GM19452 (cell line): ENCODE results near the gene OR51E1.
A peak's percentile ranks its signal among the peaks of the same experiment; 100 is the strongest.

ENCODE experiments used
- ATAC-seq: cut with Tn5 transposase; IDR thresholded peaks from one replicate; pipeline ENCODE4 v1.9.1; 2021; ENCODE audit not compliant: unreplicated experiment

OR51E1 gene

DNA sequence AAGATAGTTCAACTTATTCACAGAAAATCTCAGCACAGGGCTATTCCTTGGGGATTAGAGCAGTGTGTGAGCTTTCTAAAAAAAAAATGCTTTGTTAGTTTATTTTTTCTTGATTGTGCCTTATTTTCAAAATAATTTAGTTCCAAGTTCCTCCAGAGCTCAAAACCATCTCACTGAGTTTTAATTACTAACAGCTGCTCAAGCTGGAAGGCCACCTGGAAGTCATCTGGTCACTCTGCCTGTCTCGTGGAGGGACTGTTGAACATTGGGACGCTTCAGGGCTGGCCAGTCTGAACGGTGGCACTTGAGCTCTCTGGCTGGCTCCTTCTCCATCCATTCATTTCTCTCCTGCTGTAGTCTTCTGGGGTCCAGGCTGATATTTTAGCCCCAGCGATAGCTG lies 4.0 kb downstream of the OR51E1 start:
- ATAC-seq = no peak

DNA sequence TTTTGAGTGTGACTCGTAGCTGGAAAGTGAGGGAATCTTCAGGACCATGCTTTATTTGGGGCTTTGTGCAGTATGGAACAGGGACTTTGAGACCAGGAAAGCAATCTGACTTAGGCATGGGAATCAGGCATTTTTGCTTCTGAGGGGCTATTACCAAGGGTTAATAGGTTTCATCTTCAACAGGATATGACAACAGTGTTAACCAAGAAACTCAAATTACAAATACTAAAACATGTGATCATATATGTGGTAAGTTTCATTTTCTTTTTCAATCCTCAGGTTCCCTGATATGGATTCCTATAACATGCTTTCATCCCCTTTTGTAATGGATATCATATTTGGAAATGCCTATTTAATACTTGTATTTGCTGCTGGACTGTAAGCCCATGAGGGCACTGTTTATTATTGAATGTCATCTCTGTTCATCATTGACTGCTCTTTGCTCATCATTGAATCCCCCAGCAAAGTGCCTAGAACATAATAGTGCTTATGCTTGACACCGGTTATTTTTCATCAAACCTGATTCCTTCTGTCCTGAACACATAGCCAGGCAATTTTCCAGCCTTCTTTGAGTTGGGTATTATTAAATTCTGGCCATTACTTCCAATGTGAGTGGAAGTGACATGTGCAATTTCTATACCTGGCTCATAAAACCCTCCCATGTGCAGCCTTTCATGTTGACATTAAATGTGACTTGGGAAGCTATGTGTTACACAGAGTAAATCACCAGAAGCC lies 11.0 kb downstream of the OR51E1 start:
- ATAC-seq = peak; percentile 71

DNA sequence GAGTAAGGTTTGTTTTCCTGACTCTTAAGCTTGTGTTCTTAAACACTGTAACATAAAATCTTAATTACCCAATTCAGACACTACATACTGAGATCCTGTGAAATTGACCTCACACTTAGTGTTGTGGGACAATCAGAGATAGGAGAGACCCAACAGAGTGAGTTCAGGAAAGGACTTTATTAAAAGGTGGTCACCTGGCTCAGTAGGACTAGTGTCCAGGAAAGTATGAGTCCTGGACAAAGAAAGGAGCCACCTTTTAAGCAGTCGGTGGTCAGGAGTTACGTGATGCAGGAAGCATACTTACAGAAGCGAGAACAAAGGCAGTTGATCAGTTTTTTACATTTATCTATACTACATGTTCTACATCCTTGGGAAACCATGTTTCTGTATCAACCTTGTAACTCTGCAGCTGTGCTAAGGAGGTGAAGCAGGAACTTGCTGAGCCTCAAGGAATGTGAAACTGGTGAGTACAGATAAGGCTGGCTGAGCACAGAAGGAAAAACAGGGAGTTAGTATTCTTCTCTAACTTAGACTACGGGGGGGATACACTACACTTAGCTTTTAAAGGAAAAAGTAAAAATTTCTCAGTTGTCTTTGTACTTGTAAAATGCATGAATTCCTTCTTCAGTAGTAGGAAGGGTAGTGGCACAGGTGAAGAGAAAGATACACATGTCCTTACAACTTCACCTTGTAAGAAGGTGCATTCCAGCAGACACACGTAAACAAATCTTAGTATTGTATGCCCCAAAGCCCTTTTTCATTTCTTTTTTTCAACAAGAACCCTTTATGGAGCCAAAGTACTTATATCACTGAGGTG lies 15.1 kb downstream of the OR51E1 start:
- ATAC-seq = no peak

DNA sequence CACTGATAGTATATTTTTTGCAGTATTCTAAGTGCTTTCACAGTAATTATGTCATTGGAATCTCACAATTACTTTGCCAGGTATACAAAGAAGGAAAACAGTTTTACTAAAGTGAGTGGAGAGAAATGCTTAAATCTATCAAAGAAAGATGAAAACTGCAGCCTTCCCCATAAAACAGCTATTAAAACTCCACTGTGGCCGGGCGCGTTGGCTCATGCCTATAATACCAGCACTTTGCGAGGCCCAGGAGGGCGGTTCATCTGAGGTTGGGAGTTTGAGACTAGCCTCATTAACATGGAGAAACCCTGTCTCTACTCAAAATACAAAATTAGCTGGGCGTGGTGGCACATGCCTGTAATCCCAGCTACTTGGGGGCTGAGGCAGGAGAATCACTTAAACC lies 19.1 kb downstream of the OR51E1 start:
- no peak for ATAC-seq

DNA sequence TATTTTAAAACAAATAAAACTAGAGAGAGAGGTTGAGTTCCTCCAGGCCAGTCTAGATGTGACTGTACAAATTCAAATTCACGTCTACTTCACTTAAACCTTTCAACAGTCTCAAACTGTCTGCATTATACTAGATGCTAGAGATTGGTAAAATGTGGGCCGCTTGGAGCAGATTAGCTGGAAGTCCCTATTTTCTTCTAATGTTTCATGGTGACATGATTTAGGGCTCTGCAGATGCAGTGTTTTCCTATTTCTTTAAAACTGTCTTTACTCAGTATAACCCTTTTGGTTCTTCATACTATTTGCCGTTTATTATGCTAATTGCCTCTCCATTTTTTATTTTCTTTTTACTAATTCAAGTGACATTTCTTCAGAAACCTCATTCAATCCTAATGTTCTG lies 20.4 kb downstream of the OR51E1 start:
- no peak for ATAC-seq

DNA sequence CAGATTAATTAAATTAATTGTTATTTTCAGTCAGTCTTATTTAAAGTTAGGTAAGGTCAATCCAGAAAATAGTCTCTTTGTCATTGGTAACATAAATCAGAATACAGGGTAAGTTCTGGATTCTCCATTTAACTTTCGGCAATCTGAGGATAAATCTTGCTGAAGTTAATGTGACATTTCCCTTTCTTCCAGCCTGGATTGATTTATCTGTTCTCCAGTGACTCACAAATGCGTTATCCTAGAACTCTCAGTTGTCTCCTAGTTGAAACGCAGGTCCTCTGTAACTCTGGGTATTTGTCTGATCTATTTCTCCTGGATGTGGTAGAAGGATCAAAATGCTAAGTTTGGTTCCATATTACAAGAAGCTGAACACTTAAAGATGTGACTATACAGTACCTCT lies 21.0 kb downstream of the OR51E1 start:
- ATAC-seq = no peak

DNA sequence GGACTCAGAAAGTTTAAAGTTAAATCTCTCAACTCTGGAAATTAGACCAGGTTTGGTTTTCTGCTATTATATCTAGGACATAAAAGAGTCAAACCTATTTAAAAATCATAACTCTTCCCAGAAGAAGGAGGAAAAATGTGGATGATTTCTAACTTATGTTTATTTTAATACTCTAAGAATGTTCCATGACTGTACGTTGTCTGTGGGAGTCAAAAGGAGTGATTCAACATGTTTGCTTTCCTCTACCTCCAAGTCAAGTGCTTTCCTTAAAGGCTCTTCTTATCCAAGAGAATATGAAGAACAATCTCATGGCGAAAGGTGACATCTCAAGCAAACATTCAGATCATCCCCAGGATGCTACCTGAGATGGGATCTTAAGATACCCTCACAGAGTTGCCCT lies 21.6 kb downstream of the OR51E1 start:
- no peak for ATAC-seq

DNA sequence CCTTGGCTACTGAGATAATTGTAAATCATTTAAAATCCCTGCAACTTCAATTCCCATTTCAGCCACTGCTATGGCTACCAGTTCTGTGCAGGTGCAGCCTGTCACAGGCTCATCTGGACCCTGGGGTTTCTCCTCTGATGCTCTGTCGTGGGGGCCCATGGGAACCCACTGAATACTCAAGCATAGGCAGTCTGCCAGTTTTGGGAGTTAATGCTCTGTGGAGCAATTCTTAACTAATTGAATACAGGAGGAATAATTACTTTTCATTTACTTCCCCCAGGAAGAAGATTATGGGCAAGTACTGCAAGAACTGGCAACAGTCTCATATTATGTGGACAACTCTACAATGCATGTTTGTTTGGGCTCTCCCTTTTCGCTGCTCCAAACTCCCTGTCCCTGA lies 28.0 kb downstream of the OR51E1 start:
- no peak for ATAC-seq

DNA sequence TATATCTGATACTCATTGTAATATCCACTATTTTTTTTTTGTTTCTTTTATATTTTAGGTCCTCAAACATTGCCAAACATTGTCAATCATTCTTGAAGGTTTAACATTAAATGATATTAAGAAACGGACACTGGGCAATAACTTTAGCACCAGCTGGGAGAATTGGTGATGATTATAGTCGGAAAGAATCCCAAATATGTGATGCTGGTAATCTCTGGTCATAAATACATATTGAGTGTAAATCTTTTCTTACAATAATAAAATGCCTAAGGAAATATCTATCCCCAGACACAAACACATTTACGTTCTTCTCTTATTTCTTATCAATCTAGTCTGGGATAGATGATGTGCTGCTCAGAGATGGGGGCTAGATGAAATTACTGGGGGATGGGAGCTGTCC lies 28.7 kb downstream of the OR51E1 start:
- ATAC-seq = no peak

DNA sequence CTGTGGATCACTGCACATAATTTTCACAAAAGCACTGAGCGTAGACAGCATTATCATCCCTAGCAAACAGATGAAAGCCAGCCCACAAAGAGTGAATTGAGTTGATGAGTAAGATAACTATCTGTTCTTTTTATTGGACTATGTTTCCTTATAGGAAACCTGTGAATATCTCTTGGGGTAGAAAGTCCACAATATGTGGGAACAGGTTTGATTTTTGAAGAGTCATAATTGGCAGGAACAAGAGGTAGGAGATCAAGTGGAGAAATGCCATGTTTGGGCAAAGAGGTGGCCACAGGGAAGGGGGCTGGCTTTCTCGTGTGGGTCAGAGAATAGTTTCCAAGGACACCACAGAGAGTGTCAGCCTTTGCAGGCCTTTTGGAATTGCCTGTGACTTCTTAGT lies 30.0 kb downstream of the OR51E1 start:
- no peak for ATAC-seq

DNA sequence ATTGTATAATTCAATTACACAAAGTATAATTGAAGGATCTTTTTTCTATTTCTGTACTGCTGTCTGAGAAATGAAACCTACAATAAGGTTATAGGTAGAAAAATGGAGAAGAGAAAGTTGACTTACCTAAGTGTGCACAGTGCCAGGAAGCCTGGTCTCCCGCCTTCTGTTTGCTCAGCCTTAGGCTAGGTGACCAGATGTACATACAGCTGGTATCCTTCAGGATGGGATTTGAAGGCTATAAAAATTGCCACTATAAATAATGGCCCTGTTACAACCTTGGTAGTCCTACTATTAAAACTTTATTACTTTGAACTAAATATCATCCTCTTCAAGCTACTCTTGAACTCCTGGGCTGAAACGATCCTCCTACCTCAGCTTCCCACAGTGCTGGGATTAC lies 34.2 kb downstream of the OR51E1 start:
- ATAC-seq = no peak

DNA sequence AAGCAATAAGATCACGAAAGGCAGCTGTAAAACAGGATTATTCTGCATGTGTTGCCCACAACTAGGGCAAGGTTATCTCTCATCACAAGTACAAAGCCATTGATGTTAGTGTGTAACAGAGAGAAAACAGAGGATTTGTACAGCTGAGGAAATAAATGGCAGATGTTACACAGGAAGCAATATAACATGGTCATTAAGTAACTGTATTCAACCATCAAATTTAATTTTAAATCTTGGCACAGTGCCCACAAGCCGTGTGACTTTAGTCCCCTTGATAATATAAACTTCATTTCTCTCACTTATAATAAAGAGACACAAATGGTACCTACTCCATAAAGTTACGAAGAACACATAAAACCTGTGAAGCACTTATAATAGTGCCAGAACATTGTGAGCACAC lies 36.6 kb downstream of the OR51E1 start:
- no peak for ATAC-seq

DNA sequence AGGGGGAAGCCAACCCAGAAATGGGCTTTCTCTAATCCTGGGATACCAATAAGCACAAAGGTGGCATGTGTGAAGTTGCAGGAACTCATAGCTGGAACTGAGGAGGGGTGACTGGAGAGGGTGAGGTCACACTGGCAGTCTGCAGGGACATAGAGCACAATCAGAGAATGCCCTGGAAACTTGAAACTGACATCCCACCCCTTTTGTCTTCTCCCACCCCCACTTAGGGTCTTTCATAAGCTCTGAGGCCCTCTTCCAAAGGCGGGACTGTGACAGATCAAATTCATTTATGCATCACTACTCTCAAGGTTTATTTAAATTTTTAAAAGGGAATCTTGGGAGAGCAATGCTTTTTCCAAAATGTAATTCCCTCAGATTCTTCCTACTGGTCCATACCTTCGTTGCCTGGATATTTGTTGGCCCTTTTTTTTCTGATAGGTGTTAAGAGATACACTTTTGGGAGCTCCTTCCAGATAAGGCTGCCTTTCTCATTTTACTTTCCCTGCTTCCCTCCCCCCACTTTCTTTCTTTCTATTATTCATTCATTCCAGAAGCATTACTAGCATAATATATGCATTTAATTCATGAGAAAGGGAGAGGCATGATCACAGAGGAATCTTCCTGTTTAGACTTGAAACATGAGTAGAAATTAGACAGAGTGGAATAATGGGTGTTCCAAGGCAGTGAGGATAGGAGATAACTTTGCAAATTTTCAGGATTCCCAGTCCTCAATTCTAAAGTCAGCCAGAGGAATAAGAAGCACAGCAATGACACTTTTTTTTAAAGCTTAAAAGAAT lies 39.0 kb downstream of the OR51E1 start:
- ATAC-seq = no peak

DNA sequence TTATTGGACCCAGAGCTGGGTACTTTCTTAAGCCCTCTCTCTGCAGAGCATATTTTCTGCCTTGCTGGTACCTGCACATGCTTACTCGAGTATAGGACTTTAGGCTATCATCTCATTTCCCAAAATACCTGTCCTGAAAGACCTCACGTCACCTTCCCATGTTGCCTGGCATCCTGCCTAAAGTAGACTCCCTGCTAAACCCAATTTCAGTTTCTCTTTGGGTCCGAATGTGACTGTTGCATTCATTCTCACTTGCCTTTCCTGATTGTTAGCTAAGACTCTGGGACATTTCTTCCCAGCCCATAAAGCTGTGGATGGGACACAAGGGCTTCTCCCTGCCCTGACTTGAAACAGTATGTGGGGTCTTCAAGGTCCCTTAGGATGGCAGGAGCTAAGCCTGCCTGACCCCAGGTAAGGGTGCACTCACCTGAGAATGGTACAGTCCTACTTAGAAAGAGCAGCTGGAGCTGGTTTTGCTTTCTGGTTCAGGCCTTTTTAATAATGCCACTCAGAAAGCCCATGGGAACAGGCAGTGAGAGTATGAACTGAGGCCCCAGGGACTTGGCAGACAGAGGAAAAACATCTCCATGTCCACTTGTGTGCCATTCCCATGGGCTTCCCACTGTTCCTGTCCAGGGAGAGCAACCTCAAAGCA lies 41.0 kb downstream of the OR51E1 start:
- no peak for ATAC-seq

DNA sequence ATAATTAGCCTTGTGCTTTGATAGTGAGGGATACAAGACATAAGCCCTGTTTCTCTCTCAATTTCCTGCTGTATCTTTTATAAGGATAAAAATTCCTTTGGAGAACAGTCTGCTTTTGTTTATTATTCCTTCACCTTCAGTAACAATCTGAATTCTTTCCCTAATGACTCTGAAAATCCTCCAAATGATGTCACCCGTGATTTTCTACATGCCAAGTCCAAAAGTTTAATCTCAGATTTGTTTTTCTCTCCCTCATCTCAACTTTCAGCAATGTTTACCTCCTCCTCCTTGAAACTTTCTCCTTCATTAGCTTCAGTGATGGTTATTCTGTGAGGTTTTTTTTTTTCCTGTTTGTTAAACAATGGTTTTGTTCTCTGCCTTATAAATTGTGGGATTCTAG lies 51.7 kb downstream of the OR51E1 start:
- no peak for ATAC-seq

DNA sequence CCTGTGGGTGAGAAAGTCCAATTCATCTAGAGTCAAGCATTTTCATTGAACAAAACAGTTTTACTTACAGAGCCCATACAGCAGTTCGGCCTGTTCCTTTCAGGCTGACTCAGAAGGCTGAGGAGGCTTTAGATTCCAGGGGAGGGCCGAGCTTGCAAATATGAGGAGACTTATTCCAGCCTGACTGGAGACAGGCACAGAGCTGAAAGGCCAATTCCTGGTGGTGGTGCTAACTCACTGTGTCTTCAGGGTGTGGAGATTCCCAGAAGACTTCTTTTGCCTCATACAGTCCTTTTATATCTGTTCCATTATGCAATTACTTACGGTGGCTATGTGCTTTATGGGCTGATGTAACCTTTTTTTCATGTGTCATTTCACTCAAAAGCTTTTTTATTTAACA lies 53.8 kb downstream of the OR51E1 start, which contains the start of gene OR51E2:
Gene OR51E2 (minus strand): TSS at position 269 of the 400 bp plus-strand sequence. CDS start 15,142 bp downstream, outside the sequence.
- ATAC-seq = no peak

DNA sequence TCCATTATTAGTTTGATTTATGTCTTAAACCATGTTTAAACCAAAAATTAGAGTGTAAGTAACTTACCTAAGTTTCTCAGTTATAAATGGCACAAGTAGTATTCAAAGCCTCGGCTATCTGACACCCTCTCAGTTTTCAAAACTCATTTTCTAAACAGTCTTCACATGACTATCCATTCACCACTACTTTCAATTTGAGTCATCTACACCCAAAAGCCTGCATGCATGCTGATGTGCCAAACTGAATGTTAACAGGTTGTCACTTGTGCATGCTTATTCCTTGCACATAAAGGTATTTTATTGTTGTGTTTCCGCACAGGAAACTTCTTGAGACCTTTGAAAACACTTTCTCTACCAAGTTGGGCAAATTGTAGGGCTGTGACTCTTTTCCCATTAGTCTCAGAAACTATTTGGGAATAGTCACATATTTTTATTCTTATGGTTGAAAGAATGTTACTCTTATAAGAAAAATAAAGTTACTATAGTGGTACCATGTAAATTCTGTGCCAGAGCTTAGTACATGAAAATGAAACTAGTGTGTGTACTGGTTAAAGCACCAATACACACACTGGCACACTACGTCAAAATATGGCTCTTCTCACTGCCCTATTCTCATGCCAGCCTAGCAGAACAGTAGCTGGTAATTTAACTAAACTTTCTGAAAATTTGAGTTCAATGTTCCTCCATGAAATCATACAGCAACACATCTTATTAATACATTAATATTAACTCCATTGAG lies 56.1 kb downstream of the OR51E1 start:
- peak; percentile 80 for ATAC-seq

DNA sequence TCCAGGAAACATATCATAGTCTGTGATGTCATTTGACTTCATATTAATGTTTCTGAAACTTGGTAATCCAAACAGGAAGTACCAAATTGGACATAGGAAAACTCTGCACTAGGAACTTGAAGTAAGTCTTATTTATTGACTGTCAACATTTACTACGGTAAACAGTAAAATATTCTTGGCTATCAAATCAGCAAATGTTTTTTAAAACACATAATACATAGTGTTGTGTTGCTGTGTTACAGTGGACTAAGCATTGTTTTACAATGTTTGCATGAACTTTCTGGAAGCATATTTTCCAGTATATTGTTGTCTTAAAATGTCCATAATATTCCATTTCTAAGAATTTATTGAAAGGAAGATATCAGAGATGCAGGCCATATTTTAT lies 56.6 kb downstream of the OR51E1 start:
- ATAC-seq = no peak

DNA sequence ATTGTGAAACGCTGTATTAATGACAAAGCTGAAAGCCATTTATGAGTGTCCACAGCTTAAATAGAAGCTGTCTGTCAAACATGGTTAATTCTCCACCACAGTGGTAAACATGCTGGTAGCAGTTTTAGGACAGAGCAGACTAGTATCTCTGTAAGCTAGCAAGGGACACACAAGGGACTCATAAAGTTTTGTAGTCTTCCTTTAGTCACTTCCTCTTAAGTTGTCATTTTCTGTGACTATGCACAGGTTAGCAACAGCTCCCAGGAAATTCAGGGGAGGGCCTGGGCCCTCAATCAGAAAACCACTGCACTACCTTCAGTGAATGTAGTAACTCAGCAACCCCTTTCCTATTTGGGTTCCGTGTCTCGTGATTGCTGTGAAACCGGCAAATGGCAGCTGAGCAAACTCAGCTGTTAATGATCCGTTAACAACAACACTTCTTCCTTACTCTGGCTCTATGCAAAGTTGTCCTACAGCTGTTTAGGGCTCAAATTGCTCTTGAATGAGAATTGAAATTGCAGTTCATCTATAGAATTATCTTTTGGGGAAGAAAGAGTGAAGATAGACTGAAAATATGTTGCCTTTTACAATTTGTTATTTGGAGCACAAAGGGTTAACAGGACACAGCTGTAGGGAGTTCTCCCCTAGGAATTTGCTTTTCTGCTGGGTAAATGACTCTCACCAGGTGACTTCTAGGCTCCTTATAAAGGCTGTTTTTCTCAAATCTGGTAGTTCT lies 60.4 kb downstream of the OR51E1 start, which contains the start of gene MMP26:
Gene MMP26 (plus strand): TSS at position 731 of the 736 bp plus-strand sequence.
- ATAC-seq = peak; percentile 51
